HG02970 (cell line): ENCODE measurements around the gene CMTM8.

ENCODE experiments used
- ATAC-seq: cut with Tn5 transposase; IDR thresholded peaks from one replicate; pipeline ENCODE4 v1.9.1; 2021; ENCODE audit warnings: mild to moderate bottlenecking, moderate library complexity, moderate number of reproducible peaks; ENCODE audit not compliant: unreplicated experiment, low FRiP score

The CMTM8 gene

GRCh38 chr3:32401126-32401525, 162.6 kb downstream of the CMTM8 start:
- peak; percentile 9 for ATAC-seq

- ATAC-seq, result peak; percentile 54
Observed at GRCh38 chr3:32401556-32402081, 163.1 kb downstream of the CMTM8 start.

GRCh38 chr3:32403663-32404062, 165.2 kb downstream of the CMTM8 start:
- ATAC-seq, result no peak

- ATAC-seq, result no peak
Observed at GRCh38 chr3:32404714-32405113, 166.2 kb downstream of the CMTM8 start.

- no peak for ATAC-seq
Observed at GRCh38 chr3:32405155-32405554, 166.7 kb downstream of the CMTM8 start.

GRCh38 chr3:32405711-32406323, 167.3 kb downstream of the CMTM8 start:
- ATAC-seq, result no peak

GRCh38 chr3:32406486-32407408, 168.3 kb downstream of the CMTM8 start:
- ATAC-seq, result no peak

- no peak for ATAC-seq
Observed at GRCh38 chr3:32410367-32411246, 172.1 kb downstream of the CMTM8 start.

- no peak for ATAC-seq
Observed at GRCh38 chr3:32411442-32411841, 173.0 kb downstream of the CMTM8 start.

GRCh38 chr3:32412887-32413286, 174.4 kb downstream of the CMTM8 start:
- ATAC-seq, result no peak

- ATAC-seq, result no peak
Observed at GRCh38 chr3:32413845-32414521, 175.5 kb downstream of the CMTM8 start.

- no peak for ATAC-seq
Observed at GRCh38 chr3:32414522-32415202, 176.2 kb downstream of the CMTM8 start.

GRCh38 chr3:32419742-32420125, 181.3 kb downstream of the CMTM8 start:
- no peak for ATAC-seq
